Large intestine (tissue), 3 donors: ENCODE data around the gene TYSND1. TPM values are rescaled to one million over a fixed set of nuclear protein-coding genes. Genes with fewer than 3 reads are reported as not detected.

Experiments
- DNase-seq, 2 donors: peaks; one replicate each; pipeline versions ENCODE4 v3.0.0 to v3.0.0-alpha.2; 2013
- H3K27ac ChIP-seq: one replicate; pipeline ENCODE4 v1.5.1; 2013; ENCODE audit warnings: low read length
- H3K27me3 ChIP-seq: 2 replicates; pipeline ENCODE4 v1.6.1; 2013; ENCODE audit warnings: low read length; ENCODE audit not compliant: control insufficient read depth, insufficient read depth
- H3K36me3 ChIP-seq: 2 replicates; pipeline ENCODE4 v1.6.1; 2013; ENCODE audit warnings: low read length; ENCODE audit not compliant: control insufficient read depth, insufficient read depth
- H3K4me1 ChIP-seq: one replicate; pipeline ENCODE4 v1.6.1; 2013; ENCODE audit warnings: low read length; ENCODE audit not compliant: control insufficient read depth, insufficient read depth
- H3K4me3 ChIP-seq: one replicate; pipeline ENCODE4 v1.5.1; 2013; ENCODE audit warnings: low read length
- H3K9me3 ChIP-seq: one replicate; pipeline ENCODE4 v1.6.1; 2013; ENCODE audit warnings: mild to moderate bottlenecking, low read depth, low read length, moderate library complexity; ENCODE audit not compliant: control insufficient read depth
- WGBS: methylation state at CpG from one replicate; pipeline ENCODE4 v1.1.5; 2013; ENCODE audit warnings: low lambda C conversion rate; ENCODE audit not compliant: insufficient coverage; 5-methylcytosine and 5-hydroxymethylcytosine counted together
- polyA plus RNA-seq: library from polyadenylated mRNA; unstranded; fragments of 120-200 nt; gene quantifications from one replicate; pipeline ENCODE4 v1.2.1, GENCODE V29; 2013

Gene TYSND1
- polyA plus RNA-seq, 1 donor: 15.7 TPM

GRCh38 chr10:70147259-70147625 is 742 bp upstream of the TYSND1 start:
- Histone ChIP-seq H3K4me1 (peaks cover 16% of the 10 kb centered on the region), H3K27me3 (no peaks in the 10 kb centered on the region), H3K4me3 (peak overlapping the region; percentile 69), H3K9me3 (no peaks in the 10 kb centered on the region), H3K27ac (peak overlapping the region; percentile 76), H3K36me3 (peaks cover 27% of the 10 kb centered on the region)
- no peak for DNase-seq
- no CpG with 5 or more reads among the region's 2 CpGs for WGBS

DNA sequence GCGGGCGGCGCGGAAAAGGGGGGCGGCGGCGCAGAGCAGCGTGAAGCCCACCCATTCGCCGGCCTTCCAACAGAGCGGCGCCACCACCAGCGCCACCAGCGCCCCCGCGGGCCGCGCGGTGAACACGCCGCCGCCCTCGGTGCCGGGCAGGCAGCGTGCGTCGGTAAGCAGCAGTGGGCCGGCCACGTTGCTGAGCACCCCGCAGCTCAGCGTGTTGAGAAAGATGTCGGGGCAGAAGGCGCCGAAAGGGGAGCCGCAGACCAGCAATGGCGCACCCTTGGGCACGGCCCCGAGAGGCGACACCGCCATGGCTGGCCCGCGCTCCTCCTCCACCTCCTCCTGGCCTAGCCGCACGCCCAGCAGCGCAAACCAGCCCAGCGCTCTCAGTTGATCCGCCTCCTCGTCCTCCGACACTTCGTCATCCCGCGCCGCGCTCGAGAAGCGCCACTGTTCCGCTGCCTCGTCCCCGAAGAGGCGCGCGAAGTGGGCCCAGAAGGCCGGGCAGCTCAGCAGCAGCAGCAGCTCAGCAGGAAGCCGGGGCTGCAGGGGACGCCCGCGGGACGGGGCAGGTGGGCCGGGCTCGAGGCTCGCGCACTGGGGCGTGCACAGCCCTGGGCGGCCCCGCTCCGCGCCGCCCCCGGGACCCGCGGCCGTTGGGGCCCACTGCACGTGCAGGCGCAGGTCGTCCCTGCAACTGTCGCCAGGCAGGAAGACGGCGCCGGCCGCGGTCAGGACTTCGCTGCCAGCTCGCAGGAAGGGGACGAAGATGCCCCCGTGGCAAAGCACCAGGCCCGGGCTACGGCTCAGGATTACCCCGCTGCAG is 623 bp downstream of the TYSND1 start:
- H3K27me3 ChIP-seq: no peaks in the 10 kb centered on the region
- no peaks in the 10 kb centered on the region for H3K9me3 ChIP-seq
- WGBS: no CpG with 5 or more reads among the region's 98 CpGs
- H3K36me3 ChIP-seq: peaks cover 18% of the 10 kb centered on the region
- DNase-seq: peak; percentile 44 to 83
- peak overlapping the region; percentile 76 for H3K27ac ChIP-seq
- H3K4me3 ChIP-seq: peak overlapping the region; percentile 69
- peaks cover 16% of the 10 kb centered on the region for H3K4me1 ChIP-seq

DNA sequence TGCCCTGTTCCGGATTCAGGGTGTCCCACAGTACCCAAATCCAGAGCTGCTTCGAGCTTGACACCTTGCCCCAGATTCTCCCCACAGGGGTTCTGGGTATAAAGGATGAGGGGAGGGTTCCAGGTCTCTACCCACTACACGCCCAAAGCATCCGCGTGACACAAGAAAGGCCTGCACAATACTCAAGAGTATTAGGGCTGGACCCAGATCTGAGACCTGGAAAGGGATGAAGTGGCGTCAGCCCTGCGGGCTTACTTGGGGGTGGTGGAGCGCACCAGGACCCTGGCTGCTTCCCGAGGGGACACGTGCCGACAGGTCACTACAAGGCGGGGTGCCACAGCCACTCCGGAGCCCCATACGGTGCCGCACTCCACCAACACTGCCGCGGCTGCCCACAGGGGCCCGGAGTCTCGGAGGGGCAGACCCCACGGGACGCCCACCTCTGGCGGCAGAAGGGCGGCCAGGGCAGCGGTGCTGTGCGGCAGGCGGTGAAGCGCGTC is 1.3 kb downstream of the TYSND1 start:
- DNase-seq: no peak
- no CpG with 5 or more reads among the region's 28 CpGs for WGBS
- Histone ChIP-seq H3K27me3 (no peaks in the 10 kb centered on the region), H3K27ac (no peak overlapping the region), H3K4me1 (peaks cover 16% of the 10 kb centered on the region), H3K36me3 (peaks cover 11% of the 10 kb centered on the region), H3K4me3 (peak overlapping the region; percentile 69), H3K9me3 (no peaks in the 10 kb centered on the region)

DNA sequence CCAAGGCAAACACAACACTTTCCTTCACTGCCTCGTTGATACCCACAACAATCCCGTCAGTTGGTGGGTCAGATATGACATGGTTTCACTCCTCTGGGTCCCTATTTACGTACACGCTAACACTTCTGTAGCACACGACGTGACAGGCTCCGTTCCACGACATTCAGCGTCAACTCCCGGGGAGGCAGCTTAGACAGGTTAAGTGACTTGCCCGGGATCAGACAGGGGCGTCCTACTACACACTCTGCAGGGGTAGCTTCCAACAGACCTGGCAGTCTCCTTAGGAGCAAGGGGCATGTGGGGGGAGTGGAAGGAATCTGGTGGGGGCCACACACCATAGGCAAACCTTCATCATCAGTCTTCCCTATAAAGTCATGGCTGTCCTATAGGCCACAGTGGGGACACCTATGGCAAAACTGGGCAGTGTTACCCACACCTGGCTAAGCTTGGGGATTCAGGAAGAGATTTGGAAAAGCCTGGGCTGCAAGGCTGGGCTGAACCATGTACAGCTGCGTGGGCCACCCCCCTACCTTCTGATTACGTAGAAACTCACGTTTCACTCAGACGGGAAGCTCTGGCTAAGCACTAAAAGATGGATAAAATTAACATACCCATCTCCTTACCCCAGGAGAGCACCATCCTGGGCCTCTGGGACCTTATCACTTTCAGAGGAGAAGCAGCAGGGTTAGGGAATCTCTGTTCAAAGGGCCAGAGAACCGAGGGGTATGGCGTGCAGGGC is 2.0 kb downstream of the TYSND1 start:
- Histone ChIP-seq H3K4me3 (peak overlapping the region; percentile 69), H3K9me3 (no peaks in the 10 kb centered on the region), H3K27me3 (no peaks in the 10 kb centered on the region), H3K27ac (no peak overlapping the region), H3K4me1 (peaks cover 16% of the 10 kb centered on the region), H3K36me3 (peaks cover 8% of the 10 kb centered on the region)
- DNase-seq: no peak
- WGBS: no CpG with 5 or more reads among the region's 18 CpGs

DNA sequence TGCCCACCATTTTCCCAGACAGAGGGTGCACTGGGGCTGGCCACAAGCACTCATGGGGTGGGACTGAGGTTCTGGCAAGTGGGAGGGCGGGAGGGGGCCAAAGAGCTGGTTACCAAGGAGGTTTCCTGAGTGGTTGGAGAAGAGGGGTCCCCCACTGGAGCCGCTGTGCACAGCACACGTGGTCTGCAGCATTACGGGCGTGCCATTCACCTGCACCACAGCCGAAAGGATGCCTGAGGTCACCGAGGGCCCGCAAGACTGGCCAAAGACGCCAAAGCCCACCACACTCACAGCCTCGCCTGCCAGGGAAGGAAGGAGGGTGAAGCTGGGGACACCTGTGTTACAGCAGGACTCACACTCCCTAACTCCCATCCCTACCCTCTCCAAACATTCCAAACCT is 3.9 kb downstream of the TYSND1 start:
- no peak overlapping the region for H3K4me3 ChIP-seq
- DNase-seq: no peak
- no CpG with 5 or more reads among the region's 10 CpGs for WGBS
- no peaks in the 10 kb centered on the region for H3K27me3 ChIP-seq
- H3K27ac ChIP-seq: no peak overlapping the region
- no peaks in the 10 kb centered on the region for H3K9me3 ChIP-seq
- H3K36me3 ChIP-seq: peaks cover 11% of the 10 kb centered on the region
- H3K4me1 ChIP-seq: peaks cover 15% of the 10 kb centered on the region

DNA sequence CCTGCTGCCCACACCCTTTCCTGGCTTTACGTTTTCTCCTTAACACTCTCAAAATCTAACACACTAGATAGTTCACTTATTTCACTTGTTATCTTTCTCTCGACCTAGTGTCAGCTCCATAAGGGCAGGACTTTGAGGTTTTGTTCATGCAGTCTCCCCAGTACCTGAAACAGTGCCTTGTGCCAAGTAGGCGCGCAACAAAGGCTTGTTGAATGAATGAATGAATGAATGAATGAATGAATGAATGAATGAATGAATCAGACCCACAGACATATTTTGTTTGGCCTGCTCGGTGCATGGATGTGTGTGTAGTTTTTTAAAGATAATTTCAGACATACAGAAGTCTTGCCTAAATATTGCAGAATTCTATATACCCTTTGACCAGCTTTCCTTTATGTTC is 6.2 kb downstream of the TYSND1 start:
- 51% methylated on average over 4 of the region's 5 CpGs for WGBS
- no peak overlapping the region for H3K27ac ChIP-seq
- H3K9me3 ChIP-seq: no peaks in the 10 kb centered on the region
- no peak overlapping the region for H3K4me3 ChIP-seq
- H3K36me3 ChIP-seq: peaks cover 11% of the 10 kb centered on the region
- DNase-seq: no peak
- no peaks in the 10 kb centered on the region for H3K27me3 ChIP-seq
- peaks cover 7% of the 10 kb centered on the region for H3K4me1 ChIP-seq

DNA sequence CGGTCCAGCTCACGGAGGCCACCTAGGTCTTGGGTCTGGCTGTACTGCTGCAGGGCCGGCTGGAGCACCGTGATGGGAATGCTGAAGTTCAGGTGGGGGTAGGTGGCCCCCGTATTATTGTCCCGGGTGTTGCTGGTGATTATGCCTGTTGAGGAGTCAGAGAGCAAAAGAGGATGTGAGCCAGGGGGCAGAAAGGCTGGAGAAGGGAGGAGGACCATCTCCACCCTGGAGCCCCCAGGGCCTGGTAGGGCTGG is 6.6 kb downstream of the TYSND1 start:
- no peak for DNase-seq
- peaks cover 11% of the 10 kb centered on the region for H3K36me3 ChIP-seq
- WGBS: no CpG with 5 or more reads among the region's 6 CpGs

DNA sequence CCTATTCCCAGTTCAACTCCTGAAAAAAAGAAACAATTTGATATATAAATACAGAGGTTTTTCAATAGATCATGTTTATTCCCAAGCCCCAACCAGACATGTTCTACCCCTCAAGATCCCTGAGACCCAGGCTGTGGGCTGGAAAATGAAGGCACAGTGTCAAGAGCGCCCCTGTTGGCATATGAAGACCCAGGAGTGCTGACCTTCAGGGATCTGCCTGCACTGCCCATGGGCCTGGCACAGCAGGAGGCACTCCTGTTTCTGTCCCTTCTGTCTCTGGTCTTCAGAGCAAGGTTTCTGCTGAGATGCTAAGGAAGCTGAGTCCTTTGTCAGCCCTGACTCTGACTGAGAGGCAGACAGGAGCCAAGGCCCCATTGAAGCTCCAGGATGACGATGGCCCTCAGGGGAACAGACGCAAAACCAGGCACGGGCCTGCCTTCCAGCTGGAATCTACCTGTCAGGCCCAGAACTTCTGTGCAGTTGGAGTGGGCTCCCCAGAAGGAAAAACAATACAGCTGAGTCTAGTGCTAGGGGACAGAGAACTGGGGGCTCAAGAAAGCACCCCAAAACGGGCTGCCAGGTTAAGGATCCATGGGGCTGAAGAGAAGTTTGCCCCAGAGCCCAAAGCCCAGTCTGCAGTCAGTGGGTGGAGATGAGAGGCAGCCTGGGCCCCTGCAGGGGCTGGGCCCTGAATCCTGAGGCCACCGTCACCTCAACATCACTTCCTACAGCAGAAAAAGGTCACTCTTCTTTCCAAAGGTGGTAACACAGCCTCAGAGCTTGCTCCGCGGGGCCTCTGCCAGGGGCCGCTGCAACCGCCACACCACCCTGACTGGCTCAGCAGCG is 7.1 kb downstream of the TYSND1 start:
- WGBS: no CpG with 5 or more reads among the region's 11 CpGs
- Histone ChIP-seq H3K36me3 (peaks cover 11% of the 10 kb centered on the region), H3K4me3 (no peak overlapping the region), H3K9me3 (no peaks in the 10 kb centered on the region), H3K27me3 (no peaks in the 10 kb centered on the region), H3K4me1 (no peaks in the 10 kb centered on the region), H3K27ac (no peak overlapping the region)
- DNase-seq: no peak

More for the DNA sequence above, 6.6 kb downstream of the TYSND1 start:
- H3K27ac ChIP-seq: no peak overlapping the region
- no peaks in the 10 kb centered on the region for H3K27me3 ChIP-seq
- H3K9me3 ChIP-seq: no peaks in the 10 kb centered on the region
- no peak overlapping the region for H3K4me3 ChIP-seq
- H3K4me1 ChIP-seq: peaks cover 3% of the 10 kb centered on the region

DNA sequence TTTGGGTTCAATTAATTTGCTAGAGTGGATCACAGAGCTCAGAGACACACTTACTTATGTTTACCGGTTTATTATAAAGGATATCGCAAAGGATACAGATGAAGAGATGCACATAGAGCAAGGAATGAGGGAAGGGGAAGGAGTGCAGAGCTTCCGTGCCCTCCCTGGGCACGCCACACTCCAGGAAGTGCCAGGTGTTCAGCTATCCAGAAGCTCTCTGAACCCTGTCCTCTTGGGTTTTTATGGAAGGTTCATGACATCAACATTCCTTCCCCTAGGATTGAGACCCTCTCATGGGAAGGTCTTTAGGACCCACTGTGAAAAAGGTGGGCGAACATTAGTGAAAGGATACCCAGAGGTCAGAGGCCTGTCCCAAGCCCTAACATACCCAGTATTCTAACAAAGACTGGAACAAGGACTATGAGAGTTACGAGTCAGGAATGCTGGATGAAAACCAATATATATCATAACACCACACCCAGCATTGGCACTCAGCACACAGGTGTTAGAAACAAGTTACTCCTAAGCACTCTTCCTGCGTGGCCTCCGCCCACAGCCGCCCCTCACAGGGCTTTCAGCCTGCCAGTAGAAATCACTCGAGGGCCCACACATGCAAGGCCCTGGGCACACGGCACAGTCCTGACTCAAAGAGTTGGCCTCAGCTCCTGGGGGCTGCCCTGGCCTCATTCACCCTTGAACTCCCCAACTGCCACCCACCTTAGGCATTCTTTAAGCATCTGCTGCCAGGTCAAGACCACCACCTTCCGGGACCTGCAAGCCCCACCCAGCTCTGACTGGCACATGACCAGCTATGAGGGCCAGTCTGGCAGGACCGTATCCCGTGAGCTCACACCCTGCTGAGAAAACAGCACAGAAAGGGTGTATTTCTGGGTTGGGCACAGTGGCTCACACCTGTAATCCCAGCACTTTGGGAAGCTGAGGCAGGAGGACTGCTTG is 8.3 kb downstream of the TYSND1 start:
- H3K36me3 ChIP-seq: peaks cover 11% of the 10 kb centered on the region
- H3K4me1 ChIP-seq: peaks cover under 1% of the 10 kb centered on the region
- WGBS: no CpG with 5 or more reads among the region's 14 CpGs
- H3K27ac ChIP-seq: no peak overlapping the region
- DNase-seq: no peak
- no peaks in the 10 kb centered on the region for H3K9me3 ChIP-seq
- no peaks in the 10 kb centered on the region for H3K27me3 ChIP-seq
- no peak overlapping the region for H3K4me3 ChIP-seq
